GM12874 (cell line): ENCODE results near the gene PITPNC1.

Experiments
- TF ChIP-seq, protein P1 (sequence below): IDR thresholded peaks from 2 replicates; pipeline ENCODE4 v1.5.1; 2011; ENCODE audit warnings: low read depth, mild to moderate bottlenecking, control low read depth, low read length, moderate library complexity; ENCODE audit not compliant: insufficient read depth

Gene PITPNC1

DNA sequence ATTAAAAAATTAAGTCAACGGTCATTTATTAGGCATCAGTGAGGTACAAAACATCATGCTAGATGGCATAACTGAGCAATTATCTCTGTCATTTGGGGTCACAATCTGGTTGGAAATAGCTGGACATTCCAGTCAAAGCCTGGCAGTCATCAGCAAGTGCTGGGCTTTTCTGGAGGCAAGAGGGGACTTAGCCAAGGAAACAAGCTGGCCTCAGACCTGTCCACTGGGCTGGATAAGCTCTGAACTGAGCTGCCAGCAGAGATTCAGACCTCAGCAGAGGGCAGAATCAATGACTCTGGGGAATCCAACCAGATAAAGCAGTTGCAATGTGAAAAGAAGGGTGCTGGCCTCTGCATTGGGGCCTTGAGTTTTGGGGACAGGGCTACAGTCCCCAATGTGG is 178.8 kb downstream of the PITPNC1 start:
- TF ChIP-seq, protein P1, sequence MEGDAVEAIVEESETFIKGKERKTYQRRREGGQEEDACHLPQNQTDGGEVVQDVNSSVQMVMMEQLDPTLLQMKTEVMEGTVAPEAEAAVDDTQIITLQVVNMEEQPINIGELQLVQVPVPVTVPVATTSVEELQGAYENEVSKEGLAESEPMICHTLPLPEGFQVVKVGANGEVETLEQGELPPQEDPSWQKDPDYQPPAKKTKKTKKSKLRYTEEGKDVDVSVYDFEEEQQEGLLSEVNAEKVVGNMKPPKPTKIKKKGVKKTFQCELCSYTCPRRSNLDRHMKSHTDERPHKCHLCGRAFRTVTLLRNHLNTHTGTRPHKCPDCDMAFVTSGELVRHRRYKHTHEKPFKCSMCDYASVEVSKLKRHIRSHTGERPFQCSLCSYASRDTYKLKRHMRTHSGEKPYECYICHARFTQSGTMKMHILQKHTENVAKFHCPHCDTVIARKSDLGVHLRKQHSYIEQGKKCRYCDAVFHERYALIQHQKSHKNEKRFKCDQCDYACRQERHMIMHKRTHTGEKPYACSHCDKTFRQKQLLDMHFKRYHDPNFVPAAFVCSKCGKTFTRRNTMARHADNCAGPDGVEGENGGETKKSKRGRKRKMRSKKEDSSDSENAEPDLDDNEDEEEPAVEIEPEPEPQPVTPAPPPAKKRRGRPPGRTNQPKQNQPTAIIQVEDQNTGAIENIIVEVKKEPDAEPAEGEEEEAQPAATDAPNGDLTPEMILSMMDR = no peak

DNA sequence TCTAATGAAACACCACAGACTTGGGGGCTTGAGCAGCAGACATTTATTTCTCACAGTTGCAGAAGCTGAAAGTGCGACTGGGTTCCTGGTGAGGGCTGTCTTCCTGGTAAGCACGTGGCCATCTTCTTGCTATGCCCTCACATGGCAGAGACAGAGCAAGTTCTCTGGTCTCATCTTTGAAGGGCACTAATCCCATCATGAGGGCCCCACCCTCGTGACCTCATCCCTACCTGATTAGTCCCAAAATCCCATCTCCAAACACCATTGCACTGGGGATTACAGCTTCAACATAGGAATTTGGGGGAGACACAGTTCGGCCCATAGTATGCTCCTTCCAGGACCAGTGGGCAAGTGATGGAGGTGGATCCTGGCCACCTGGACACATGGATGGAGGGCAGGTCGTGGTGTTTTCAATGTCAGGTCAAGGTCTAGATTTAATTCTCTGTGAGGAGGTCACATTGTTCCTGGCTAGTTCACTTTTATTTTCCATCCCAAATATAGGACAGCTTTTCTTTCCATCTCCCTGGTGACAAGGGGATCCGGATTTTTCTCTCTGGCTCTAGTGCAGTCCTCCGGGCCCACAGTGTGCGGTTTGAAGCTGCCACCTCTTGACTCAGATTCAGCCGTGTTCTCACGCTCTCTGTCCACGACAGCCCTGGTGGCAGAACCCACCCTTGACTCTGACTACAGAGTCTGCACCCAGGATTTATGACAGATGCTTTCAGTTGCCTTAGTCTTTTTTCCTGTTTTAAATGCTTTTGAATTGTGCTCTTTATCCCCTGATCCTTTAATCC is 180.2 kb downstream of the PITPNC1 start:
- TF ChIP-seq, protein P1 = no peak

DNA sequence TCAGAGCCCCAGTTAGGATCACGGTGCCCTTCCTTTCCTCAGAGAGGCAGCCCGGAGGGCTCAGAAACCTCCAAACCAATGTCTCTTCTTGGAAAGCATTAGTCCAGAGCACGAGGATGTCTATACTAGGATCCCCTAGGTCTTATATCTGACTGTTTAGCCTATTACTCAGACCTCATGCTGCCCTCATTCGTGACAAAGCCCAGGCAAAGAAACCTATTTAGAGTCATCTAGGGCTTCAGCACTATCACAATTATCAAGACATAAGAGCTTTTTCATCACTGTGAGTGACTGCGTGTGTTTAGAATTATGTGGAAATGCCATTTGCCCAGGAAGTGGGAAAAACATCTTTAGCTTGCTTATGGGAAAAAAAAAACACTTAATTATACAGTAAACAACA is 180.8 kb downstream of the PITPNC1 start:
- TF ChIP-seq, protein P1 = no peak

DNA sequence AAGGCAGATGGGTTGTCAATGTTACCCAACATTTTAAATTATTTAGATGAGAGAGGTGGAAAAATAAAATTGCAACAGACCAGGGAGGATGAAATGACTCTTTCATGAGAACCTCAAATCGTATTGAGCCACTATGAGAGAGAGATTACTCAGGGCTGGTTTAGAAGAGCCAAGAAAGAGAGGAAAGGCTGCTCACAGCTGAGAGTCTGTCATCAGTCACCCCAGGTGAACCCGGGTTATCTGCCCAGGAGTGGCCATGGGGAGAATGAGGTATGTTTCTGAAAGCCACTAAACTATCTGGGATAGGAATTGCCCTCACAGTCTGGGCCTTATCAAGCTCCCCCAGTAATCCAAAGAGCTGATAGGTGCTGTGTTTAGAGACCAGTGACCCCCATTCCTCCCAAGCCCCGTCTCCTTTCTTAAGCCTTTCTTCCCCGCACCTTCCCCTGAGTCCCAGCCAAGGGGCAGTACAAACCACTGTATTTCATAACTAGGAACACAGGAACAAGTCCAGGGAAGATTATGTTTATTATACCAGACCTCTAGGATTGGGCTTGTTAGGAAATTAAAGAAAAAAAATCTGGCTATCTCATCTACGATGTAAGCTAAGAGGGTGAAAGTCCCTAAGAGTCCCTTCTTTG is 181.8 kb downstream of the PITPNC1 start:
- TF ChIP-seq, protein P1 = no peak

DNA sequence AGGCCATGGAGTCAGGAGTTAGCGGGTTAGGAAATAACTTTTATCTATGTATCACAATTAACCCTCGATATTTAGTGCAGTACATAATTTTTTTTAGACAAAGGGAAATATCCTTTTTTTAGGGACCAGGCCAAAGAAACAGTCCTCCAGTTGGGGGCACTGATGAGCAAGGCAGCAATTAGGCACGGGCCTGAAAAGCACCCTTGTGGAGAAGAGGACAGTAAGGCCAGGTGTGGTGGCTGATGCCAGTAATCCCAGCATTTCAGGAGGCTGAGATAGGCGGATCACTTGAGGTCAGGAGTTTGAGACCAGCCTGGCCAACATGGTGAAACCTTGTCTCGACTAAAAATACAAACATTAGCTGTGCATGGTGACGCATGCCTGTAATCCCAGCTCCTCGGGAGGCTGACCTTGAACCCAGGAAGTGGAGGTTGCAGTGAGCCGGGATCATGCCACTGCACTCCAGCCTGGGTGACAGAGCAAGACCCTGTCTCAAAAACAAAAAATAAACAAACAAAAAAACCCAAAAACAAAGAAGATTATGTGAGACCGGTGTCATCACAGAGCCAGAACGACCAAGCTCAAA is 182.4 kb downstream of the PITPNC1 start:
- TF ChIP-seq, protein P1 = peak; percentile 78

DNA sequence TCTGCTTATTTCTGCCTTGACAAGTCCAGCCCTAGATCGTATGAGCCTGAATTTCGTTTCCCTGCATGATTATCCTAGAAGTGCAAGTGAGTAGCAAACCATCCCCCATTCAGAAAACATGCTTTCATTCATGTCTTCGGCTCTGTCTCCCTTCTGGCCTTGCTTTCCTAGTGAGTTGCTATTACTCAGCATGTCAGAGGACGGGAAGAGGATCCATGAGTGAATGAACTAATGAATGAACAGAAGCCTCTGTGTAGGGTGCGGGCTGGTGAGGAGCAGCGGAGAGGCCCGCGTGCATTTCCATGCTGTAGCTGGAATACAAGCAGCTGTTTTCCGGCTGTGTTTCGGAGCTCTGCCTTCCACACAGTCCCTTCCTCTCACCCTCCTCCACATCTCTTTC is 184.9 kb downstream of the PITPNC1 start:
- TF ChIP-seq, protein P1 = no peak

DNA sequence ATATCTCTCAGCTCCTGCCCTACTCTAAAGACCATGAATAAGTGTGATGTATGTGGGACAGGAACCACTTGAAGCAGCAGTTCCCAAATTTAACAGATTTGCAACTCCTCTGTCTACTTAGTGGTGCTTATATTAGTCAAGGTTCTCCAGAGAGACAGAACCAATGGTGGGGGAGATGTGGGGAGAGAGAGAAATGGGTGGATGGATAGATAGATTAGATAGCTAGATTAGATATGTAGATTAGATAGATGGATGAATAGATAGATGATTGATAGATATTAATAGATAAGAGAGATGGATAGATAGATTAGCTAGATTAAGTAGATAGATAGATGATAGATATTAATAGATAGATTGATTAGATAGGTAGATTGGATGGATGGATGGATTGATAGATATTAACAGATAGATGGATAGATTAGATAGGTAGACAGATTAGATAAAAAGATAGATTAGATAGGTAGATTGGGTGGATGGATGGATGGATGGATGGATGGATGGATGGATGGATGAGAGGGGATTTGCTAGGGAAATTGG is 186.7 kb downstream of the PITPNC1 start:
- TF ChIP-seq, protein P1 = no peak
